Sigmoid colon (tissue), 7 donors: ENCODE data around the gene FASN. TPM values are rescaled to one million over a fixed set of nuclear protein-coding genes. Genes with fewer than 3 reads are reported as not detected.

Experiments
- DNase-seq: peaks from one replicate; pipeline ENCODE4 v3.0.0-alpha.2; 2019
- H3K27ac ChIP-seq, 4 donors: fragments of 200-600 bp; sonication (generic); one replicate each; pipeline ENCODE4 v1.5.1; 2016 to 2019; ENCODE audit warnings: mild to moderate bottlenecking in 1 of 4
- H3K27me3 ChIP-seq, 3 donors: fragments of 200-600 bp; sonication (generic); one replicate each; pipeline ENCODE4 v1.5.1; 2019; ENCODE audit warnings: mild to moderate bottlenecking in 1 of 3
- H3K36me3 ChIP-seq, 4 donors: fragments of 200-600 bp; sonication (generic); one replicate each; pipeline ENCODE4 v1.5.1; 2016 to 2019
- H3K4me1 ChIP-seq, 4 donors: fragments of 200-600 bp; sonication (generic); one replicate each; pipeline ENCODE4 v1.5.1; 2017 to 2019
- H3K4me3 ChIP-seq, 4 donors: fragments of 200-600 bp; sonication (generic); one replicate each; pipeline ENCODE4 v1.5.1; 2017 to 2019; ENCODE audit warnings: mild to moderate bottlenecking in 2 of 4, moderate library complexity in 1 of 4
- H3K9me3 ChIP-seq, 4 donors: fragments of 200-600 bp in 3 of 4; sonication (generic) in 3 of 4; one replicate each; pipeline versions ENCODE4 v1.5.1 to v1.6.1; 2013 to 2019
- EP300 ChIP-seq, 4 donors: sonication (generic); formaldehyde crosslinking; IDR thresholded peaks; one replicate each; pipeline ENCODE4 v1.6.1; 2017; ENCODE audit warnings: antibody characterized with exemption in 4 of 4
- POLR2A ChIP-seq, 2 donors: fragments of 450-650 bp; IDR thresholded peaks; one replicate each; pipeline ENCODE4 v1.6.1; 2016; ENCODE audit warnings: antibody characterized with exemption in 2 of 2, mild to moderate bottlenecking in 2 of 2, moderate library complexity in 2 of 2
- POLR2AphosphoS5 ChIP-seq, 4 donors: sonication (generic); formaldehyde crosslinking; IDR thresholded peaks; one replicate each; pipeline ENCODE4 v1.6.1; 2017; ENCODE audit warnings: antibody characterized with exemption in 4 of 4
- WGBS, 2 donors: extraction: QIAGEN DNeasy Blood & Tissue Kit; methylation state at CpG; one replicate each; pipeline ENCODE4 v1.1.7; 2013; 5-methylcytosine and 5-hydroxymethylcytosine counted together
- intact Hi-C: fragments of 100-400 bp; cut with DNase I; formaldehyde crosslinking; loops from one replicate; pipeline ENCODE4 v1.15.1; 2023
- polyA plus RNA-seq, 3 donors: library from polyadenylated mRNA; stranded (reverse); fragments of 200-250 nt; gene quantifications; one replicate each; pipeline ENCODE4 v1.2.3, GENCODE V29; 2013
- total RNA-seq, 4 donors: library from RNA; depleted of rRNA; stranded (reverse); fragments of >200 nt; gene quantifications; one replicate each; pipeline ENCODE4 v1.1.0, GENCODE V29; 2016
- TF ChIP-seq, protein P1 (sequence below), 4 experiments: fragments of 450-650 bp in 3 of 4; fragments of 200-600 bp in 1 of 4; IDR thresholded peaks; one replicate each; pipeline ENCODE4 v1.5.1; 2016 to 2019; ENCODE audit warnings: antibody characterized with exemption in 4 of 4, mild to moderate bottlenecking in 3 of 4, moderate library complexity in 2 of 4
- donor health status: healthy with polysubstance abuse.
- donor health status: Bipolar disorder and iron deficiency.
- donor health status: healthy.

FASN gene
- total and polyA plus RNA-seq, 7 donors, result 12.7 to 152 (median 18.0) TPM

GRCh38 chr17:82096709-82097183, 1.3 kb downstream of the FASN start:
- no peak for DNase-seq

DNA sequence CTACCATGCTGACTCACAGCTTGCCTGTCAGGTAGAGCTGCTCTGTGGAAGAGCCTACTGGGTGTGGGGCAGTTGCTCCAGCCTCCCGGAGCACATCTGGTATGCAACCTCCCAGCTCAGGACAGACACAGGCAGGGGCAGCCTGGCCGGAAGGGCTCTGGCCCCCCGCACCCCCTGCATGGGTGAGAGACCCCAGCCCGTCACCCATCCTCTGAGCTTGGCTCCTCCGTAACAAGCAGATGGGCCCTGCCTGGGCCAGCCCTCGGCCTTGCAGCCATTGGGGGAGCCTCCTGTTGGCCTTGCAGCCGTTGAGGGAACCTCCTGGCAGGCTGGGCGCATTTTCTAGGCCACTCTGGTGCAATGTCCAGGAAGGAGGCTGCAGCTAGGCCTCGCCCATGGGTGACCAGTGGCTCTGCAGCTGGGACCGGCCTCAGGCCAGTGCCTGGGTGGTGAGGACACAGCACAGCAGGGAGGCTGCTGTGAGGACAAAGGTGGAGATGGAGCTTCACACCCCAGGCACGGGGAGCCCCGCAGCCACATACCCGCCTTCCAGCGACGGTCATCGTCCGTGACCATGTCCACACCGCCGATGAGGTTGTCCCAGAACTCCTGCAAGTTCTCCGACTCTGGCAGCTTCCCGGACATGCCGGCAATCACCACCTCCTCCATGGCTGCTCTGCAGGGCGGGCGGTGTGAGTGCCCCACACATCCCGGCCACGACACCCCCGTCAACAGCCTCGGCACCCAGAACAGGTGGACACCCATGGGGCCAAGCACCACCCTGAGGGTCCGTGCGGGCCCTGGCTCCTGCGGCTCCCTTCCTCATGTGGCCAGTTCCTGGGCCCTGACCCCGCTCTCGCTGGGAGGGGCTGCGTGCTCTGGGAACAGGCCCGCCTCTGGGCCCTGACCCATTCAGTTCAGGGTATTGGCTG, 2.0 kb downstream of the FASN start:
- 95% methylated on average over 35 of the region's 35 CpGs for WGBS, 2 donors
- intact Hi-C loops, result loop anchor here (5.0 kb wide), 1 partner anchor 224 kb away; the partner anchor contains the start of gene ARHGDIA
- peaks cover 0 to 39% (median 32%) of the 10 kb centered on the region in 4 donors for H3K4me1 ChIP-seq
- peak overlapping the region in 3 of 4 donors; percentile 59 to 94 (median 67) for H3K4me3 ChIP-seq
- peaks cover 36 to 51% (median 44%) of the 10 kb centered on the region in 4 donors for H3K36me3 ChIP-seq
- no peaks in the 10 kb centered on the region for H3K27me3 ChIP-seq
- TF ChIP-seq, protein P1, sequence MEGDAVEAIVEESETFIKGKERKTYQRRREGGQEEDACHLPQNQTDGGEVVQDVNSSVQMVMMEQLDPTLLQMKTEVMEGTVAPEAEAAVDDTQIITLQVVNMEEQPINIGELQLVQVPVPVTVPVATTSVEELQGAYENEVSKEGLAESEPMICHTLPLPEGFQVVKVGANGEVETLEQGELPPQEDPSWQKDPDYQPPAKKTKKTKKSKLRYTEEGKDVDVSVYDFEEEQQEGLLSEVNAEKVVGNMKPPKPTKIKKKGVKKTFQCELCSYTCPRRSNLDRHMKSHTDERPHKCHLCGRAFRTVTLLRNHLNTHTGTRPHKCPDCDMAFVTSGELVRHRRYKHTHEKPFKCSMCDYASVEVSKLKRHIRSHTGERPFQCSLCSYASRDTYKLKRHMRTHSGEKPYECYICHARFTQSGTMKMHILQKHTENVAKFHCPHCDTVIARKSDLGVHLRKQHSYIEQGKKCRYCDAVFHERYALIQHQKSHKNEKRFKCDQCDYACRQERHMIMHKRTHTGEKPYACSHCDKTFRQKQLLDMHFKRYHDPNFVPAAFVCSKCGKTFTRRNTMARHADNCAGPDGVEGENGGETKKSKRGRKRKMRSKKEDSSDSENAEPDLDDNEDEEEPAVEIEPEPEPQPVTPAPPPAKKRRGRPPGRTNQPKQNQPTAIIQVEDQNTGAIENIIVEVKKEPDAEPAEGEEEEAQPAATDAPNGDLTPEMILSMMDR (IDR thresholded peaks at IDR 0.05), result no peak
- TF ChIP-seq POLR2A (IDR thresholded peaks at IDR 0.05) (no peak), POLR2AphosphoS5 (IDR thresholded peaks at IDR 0.05) (no peak), EP300 (IDR thresholded peaks at IDR 0.05) (no peak)
- peak overlapping the region in 2 of 4 donors; percentile 88 to 98 for H3K27ac ChIP-seq
- H3K9me3 ChIP-seq, result no peaks in the 10 kb centered on the region
- no peak for DNase-seq

More at GRCh38 chr17:82096709-82097183, 1.3 kb downstream of the FASN start:
- peak overlapping the region; percentile 88 to 98 (median 94) for H3K27ac ChIP-seq
- peaks cover 0 to 45% (median 37%) of the 10 kb centered on the region in 4 donors for H3K4me1 ChIP-seq
- H3K36me3 ChIP-seq, result peaks cover 31 to 44% (median 37%) of the 10 kb centered on the region in 4 donors
- H3K27me3 ChIP-seq, result no peaks in the 10 kb centered on the region
- TF ChIP-seq POLR2A (IDR thresholded peaks at IDR 0.05) (no peak), POLR2AphosphoS5 (IDR thresholded peaks at IDR 0.05) (no peak), EP300 (IDR thresholded peaks at IDR 0.05) (no peak)
- intact Hi-C loops, result loop anchor here (5.0 kb wide), 1 partner anchor 224 kb away; the partner anchor contains the start of gene ARHGDIA
- H3K9me3 ChIP-seq, result no peaks in the 10 kb centered on the region
- WGBS, 2 donors, result 54 to 68% methylated on average over 8 of the region's 8 CpGs
- H3K4me3 ChIP-seq, result peak overlapping the region; percentile 59 to 94 (median 65)

DNA sequence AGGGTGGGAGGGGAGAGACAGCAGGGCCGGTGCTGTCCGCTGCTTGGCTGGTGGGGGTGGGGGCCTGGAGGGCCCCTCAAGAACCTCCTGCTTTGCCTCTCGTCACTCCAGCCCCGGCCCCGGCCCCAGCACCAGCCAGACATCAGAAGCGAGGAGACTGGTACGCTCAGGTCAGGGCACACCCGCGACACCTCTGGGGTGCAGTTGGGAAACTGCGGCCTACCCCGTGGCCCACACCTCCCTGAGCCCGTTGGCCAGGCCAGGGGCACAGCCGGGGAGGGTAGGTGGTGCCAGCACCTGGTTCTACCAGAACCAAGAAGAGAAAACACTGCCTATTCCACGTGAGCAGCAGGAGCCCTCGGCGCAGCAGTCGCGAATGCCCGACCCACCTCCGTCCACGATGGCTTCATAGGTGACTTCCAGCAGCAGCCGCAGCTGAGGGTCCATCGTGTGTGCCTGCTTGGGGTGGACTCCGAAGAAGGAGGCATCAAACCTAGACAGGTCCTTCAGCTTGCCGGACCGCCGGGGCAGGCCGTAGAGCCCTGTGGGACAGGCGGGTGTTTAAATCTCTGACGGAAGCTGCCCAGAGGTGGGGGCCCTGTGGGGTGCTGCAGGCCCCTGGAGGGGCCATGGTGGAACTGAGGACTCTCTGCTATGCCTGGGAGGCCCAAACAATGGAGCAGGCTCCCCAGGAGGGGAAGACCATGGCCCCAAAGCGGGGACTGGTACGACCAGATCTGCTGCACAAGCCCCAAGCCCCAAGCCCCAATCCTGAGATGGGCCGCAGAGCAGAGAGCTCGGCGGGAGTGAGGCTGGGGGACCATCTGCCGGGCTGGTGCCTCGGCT, 2.9 kb downstream of the FASN start:
- Histone ChIP-seq H3K36me3 (peaks cover 45 to 60% (median 53%) of the 10 kb centered on the region in 4 donors), H3K4me1 (peaks cover 0 to 31% (median 29%) of the 10 kb centered on the region in 4 donors), H3K4me3 (no peak overlapping the region), H3K27ac (no peak overlapping the region), H3K9me3 (no peaks in the 10 kb centered on the region), H3K27me3 (no peaks in the 10 kb centered on the region)
- 92 to 94% methylated on average over 37 of the region's 37 CpGs for WGBS, 2 donors
- no peak for TF ChIP-seq POLR2A (IDR thresholded peaks at IDR 0.05)
- TF ChIP-seq, protein P1 (IDR thresholded peaks at IDR 0.05), result no peak
- no peak for TF ChIP-seq EP300 (IDR thresholded peaks at IDR 0.05)
- TF ChIP-seq POLR2AphosphoS5 (IDR thresholded peaks at IDR 0.05), result no peak
- no peak for DNase-seq
- intact Hi-C loops, result loop anchor here (5.0 kb wide), 1 partner anchor 223 kb away; the partner anchor contains the start of gene ARHGDIA

- H3K27me3 ChIP-seq, result no peaks in the 10 kb centered on the region
- H3K27ac ChIP-seq, result no peak overlapping the region
- WGBS, 2 donors, result 96 to 97% methylated on average over 40 of the region's 40 CpGs
- TF ChIP-seq POLR2A (IDR thresholded peaks at IDR 0.05) (no peak), EP300 (IDR thresholded peaks at IDR 0.05) (no peak), POLR2AphosphoS5 (IDR thresholded peaks at IDR 0.05) (no peak)
- TF ChIP-seq, protein P1 (IDR thresholded peaks at IDR 0.05), result no peak
- no peak for DNase-seq
- H3K4me3 ChIP-seq, result no peak overlapping the region
- intact Hi-C loops, result no loop called here
- no peaks in the 10 kb centered on the region for H3K9me3 ChIP-seq
- H3K36me3 ChIP-seq, result peaks cover 65 to 80% (median 72%) of the 10 kb centered on the region in 4 donors
- H3K4me1 ChIP-seq, result peaks cover 0 to 18% (median 18%) of the 10 kb centered on the region in 4 donors
Measured at GRCh38 chr17:82092995-82093751, 4.9 kb downstream of the FASN start.
